HG02981 (cell line): Measurements from ENCODE around the gene KLF5.
"Not testable (repeated sequence)": the region's sequence is repeated elsewhere in the genome, so short reads cannot be mapped to it uniquely, and the experiment has no call there.

ENCODE experiments used
- ATAC-seq: cut with Tn5 transposase; IDR thresholded peaks from one replicate; pipeline ENCODE4 v1.9.1; 2021; ENCODE audit warnings: mild to moderate bottlenecking, moderate library complexity; ENCODE audit not compliant: unreplicated experiment

The KLF5 gene

DNA sequence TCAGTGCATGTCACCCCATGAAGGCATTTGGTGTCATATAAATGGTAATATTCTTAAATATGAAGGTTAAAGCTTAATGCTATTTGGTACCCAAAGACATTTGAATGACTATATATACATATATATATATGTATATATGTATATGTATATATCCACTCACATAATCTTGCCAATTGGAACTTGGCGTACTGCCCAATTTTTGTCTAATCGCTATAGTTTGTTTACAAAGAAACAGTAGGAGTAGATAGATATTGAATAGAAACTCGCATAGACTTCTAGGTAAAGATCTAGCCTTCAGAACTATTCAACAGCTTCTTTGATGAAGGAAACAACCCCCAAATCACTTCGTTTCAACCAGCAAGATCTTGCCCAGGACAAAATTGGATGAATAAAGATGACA, 24.1 kb downstream of the KLF5 start:
- ATAC-seq = no peak

DNA sequence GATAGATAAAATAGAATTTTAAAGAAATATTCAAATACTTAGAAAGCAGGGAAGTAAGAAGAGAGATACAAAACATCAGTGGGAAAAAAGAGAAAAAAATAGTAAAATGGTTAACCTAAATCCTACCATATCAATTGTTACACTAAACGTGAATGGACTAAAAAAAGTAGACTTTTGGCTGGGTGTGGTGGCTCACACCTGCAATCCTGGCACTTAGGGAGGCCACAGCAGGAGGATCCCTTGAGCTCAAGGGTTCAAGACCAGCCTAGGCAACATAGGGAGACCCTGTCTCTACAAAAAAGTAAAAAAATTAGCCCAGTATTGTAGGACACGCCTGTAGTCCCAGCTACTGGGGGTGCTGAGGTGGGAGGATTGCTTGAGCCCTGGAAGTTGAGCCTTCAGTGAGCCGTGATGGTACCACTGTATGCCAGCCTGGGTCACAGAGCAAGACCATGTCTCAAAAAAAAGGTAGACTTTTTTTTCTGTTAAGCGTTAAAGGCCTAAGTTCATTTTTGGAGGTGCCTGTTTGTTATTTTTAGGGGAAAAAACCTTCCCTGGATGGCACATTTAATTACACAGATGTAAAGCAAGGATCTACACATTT, 29.6 kb downstream of the KLF5 start:
- no peak for ATAC-seq

DNA sequence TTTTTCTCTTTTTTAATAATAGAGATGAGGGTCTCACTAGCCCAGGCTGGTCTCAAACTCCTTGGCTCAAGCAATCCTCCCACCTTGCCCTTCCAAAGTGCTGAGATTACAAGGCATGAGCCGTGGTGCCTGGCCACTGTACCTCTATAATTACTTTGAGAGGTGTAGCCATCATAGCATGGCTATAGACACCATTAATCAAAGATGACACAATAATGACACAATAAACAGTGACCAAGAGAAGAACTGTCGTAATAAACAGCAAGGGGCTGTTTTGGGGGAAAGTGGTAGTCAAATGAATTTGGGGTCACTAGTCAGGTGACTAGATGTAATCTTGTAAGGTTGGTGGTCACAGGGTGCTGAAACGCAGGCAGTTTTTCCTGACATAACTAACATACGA, 30.4 kb downstream of the KLF5 start:
- ATAC-seq = no peak

DNA sequence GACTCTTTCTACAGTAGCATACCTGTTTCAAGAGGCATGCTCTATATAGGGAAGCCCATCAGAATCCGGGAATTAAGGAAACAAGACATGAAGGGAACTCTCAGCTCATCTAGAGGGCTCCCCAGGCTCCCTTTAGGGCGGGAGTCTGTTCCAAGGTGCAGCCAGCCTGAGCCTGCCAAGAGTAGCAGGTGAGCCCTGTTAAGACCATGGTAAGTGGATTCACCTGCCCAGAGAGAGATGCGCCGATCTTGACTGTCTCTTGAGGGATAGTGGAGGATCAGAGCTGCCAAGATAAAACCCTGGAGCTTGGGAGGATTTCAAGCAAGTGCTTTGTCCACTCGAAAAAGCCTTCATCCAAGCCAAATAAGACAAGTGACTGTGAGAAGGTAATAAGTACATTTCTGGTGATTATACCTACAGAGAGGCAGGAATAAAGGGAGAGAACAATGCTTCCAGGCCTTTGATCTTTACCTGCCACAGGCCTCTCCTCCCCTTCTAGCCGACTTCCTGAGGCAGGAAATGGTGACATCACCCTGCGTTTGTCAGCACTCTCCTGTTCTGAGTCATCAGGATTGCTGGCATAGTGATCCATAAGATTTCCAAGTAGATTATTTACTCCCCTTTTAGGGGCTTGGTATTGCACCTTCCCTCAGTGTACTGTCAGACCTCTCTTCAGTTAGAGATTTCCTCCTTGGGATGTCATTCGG, 31.5 kb downstream of the KLF5 start:
- ATAC-seq = no peak

DNA sequence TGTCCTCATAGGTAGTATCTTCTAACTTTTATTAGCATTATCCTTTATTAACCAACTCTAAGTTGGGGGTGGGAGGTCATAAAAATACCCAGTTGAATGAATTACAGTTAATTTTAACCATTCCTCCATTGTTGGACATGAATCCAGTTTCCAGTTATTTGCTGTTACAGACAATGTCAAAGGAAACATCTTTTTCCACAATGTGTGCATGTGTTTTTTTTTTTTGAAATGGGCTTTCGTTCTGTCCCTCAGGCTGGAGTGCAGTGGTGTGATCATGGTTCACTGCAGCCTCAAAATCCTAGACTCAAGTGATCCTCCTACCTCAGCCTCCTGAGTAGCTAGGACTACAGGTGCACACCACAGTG, 32.0 kb downstream of the KLF5 start:
- ATAC-seq = no peak

DNA sequence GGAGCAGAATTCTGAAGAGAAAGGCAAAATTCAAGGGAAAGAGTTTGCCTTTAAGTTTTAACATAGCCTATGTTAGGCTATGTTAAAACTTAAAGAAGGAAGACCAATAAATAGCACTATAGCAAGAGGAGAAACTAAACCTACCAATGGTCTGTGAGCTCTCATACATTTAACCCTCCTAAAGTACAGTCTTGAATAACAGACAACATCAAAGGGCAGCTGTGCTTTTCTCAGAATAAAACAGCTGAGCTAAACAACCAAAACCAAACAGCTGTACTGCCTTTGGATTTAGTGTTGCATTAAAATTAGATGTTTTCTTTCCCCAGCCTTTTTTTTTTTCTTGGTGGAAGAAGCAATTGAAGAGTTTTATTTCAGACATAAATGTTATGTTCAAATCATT, 34.0 kb downstream of the KLF5 start:
- ATAC-seq = no peak

DNA sequence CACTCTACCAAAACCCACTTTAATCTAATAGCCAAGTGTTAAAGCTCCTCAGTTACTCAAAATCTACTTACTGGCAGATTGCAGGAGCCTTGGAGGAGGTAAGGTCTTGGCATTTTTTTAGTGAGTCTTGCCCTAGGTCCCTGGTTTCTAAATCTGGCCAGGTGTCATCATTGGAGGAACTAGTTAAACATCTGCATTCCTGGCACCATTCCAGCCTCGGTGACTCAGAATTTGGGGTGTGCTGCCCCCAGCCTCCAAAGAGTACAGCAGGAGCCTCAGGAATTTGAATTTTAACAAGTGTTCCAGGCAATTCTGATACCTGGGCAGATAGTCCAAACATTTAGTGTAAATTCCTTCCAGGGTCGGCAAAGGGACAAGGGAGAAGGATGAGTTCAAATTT, 37.4 kb downstream of the KLF5 start:
- no peak for ATAC-seq

DNA sequence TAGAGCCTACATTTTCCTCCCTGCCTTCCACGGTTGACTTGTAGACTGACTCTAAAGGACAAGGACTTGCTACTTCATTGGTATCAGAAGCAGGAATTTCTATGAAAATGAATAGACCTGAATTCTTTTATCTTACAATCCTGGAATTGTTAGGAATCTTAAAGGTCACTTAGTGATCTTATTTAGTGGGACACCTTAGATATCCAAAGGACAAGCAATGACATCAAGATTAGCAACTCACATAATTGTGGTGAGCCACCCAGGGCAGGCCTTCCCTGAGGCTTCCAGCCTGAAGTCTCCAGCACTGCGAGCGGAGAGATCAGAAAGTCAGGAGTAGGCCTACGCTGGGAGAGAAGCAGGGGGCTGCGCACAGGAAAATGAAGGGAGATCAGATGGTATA, 37.8 kb downstream of the KLF5 start:
- ATAC-seq = no peak

DNA sequence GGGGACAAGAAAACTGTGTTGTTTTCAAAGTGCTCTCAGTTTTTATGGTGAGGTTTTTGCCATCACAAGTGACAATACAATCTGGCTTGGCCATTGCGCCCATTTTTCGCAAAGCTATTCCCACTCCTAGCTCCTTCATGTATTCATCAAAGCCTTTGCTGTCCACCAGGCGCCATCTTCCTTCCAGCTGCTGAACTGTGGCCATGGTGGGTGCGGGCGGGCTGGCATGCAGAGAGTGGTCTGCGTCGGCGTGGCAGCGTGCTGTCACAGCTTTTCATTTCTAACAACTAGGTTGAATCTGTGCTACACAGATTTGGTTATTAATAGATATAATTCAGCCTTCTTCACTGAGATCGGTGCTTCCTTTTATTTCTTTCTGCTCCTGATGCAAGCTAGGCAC, 42.0 kb downstream of the KLF5 start:
- not testable (repeated sequence) for ATAC-seq

DNA sequence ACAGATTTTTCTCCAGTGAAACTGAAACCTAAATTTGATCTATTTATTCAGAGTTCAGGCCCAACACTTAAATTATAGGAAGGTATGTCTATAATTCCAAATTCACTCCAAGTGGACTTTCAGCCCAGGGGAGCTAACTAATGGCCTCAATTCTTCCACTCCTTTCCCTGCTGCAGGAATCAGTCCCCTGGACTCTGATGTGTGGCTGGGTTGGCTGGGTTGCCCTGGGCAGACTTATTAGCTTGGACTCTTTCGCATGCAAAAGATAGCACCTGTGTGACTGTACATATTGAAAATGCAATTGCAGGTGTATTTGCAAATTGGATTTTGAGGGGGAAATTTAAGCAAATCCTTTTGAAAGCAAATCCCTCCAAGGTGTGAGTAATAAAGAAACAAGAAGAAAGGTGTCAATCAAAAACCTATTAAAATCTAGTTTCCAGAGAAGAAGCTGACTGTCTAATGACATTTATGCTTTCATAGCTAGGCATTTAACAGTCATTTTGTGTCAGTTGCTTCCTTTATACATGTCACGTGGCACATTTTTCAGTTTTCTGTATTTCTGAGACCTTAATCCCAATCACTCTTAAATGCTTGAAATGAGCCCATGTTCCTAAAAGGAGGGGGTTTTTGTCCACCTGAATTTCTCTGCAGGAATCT, 42.7 kb downstream of the KLF5 start:
- ATAC-seq = no peak

DNA sequence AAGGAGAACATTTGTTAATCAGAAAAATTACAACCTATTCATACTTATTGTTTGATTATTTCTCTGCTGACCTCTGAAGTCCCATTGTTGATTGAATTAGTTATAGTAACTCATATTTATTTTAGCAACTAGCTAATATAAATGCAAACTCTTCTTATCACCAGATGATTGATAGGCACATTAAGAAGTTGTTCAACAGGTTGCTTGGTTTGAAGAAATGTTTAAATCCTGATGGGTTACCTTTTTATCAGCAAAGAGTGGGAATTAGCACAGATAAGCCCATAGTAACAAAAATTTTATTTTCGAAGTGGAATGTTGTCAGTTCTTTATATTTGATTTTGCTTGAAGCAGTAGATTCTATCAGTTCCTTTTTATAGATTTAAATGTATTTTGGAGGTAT, 44.4 kb downstream of the KLF5 start:
- ATAC-seq = no peak

DNA sequence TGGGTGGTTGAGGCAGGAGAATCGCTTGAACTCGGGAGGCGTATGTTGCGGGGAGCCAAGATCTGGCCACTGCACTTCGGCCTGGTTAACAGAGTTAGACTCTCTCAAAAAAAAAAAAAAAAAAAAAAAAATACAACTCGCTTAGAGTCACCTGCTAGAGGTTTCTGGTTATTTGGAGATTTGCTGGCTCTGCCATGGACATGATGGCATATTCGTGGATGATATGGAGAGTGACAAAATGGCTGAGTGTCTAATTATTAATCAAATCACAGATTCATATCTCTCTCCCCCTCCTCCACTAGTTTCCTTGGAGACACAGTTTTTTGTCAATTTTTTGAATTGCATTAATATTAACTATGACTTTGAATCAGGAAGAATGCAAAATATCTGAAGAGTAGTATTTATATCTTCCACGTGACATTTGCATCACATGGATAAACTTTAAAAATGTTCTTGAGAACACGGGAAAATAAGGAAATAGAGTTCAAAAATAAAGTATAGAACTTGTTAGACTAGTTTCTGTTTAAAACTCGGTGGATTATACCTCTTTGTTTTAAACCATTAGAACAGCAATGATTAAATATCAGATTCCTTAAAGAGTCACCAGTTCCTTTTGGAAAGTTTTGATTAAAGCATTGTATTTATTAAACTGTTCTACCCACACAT, 47.8 kb downstream of the KLF5 start:
- ATAC-seq = no peak

DNA sequence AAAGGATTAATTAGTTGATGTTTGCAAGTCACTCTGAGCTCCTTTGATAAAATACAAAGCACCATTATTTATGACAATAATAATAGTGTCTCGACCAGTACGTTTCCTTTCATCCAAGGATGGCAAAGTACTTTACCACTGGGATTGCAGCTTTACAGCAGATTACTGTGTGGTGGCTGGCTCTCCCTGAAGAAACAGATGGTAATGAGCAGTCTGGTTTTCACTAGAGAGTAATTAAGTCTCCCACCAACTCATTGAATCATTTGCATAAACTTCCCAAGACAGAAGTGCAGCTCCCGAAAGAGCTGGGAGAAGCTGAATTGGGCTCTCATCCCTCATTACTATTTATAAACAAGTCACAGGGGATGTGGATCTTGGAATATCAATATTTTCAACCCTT, 48.7 kb downstream of the KLF5 start:
- no peak for ATAC-seq

DNA sequence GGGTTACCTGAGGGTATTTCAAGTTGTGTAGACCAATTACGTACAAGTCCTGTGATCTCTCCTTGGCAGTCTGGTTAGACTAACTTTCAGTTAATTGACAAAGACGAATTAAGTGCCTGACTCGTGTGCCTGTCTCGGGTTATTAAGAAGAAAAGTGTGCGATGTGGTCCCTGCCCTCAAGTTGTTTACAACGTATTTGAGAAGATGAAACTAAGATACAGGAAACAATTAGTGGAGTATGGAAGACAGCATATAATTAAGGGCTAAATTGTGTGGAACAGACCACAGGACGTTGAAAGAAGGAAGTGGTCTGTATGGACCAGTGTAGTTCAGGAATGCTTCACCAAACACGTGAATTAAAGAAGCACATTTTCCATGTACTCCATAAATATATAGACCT, 49.2 kb downstream of the KLF5 start:
- no peak for ATAC-seq

DNA sequence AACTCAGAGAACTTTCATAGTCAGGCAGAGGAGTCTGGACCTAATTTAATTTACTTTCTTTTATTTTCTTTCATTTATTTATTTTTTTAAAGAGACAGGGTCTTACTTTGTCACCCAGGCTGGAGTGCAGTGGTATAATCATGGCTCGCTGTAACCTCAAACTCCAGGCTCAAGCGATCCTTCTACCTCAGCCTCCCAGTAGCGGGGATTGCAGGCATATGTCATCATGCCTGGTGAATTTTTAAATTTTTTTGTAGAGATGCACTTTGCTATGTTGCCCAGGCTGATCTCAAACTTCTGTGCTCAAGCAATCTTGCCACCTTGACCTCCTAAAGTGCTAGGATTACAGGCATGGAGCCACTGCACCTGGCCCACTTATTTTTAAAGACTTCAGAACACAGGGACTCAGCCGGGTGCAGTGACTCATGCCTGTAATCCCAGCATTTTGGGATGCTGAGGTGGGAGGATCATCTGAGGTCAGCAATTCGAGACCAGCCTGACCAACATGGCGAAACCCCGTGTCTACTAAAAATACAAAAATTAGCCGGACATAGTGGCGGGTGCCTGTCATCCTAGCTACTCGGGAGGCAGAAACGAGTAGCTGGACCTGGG, 50.6 kb downstream of the KLF5 start:
- ATAC-seq = no peak

DNA sequence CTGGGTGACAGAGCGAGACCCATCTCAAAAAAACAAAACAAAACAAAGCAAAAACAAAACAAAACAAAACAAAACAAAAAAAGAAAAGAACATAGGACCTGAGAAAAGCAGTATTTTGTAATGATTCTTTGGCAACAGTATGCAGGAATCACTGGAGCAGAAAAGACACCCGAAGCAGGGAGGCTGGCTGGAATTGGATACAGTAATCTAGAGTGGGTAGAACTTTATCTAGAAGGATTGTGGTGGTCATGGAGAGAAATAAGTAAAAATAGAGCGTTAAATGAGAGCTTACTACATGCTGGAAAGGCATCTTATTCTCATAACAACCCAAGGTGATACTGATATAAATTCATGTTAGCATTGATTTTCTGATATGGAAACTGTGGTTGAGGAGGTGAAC, 51.2 kb downstream of the KLF5 start:
- no peak for ATAC-seq

DNA sequence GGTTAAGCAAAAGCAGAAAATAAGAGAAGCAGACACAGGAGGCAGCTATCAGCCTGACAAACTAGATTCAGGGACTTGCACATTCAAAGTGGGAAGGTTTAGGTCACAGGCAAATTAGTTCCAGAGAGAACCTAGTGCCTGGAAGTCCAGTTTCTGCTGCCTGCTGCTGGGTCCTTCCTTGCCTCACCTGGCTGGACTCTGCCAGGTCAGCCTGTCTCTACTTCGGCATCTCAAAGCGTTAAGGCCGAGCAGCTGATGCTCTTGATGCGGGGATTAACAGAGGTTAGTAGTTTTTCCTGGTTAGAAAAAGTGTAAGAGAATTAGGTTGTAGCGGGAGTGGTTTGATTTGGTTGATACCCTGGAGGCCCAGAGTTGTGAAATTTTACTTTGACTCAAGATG, 52.0 kb downstream of the KLF5 start:
- ATAC-seq = no peak

DNA sequence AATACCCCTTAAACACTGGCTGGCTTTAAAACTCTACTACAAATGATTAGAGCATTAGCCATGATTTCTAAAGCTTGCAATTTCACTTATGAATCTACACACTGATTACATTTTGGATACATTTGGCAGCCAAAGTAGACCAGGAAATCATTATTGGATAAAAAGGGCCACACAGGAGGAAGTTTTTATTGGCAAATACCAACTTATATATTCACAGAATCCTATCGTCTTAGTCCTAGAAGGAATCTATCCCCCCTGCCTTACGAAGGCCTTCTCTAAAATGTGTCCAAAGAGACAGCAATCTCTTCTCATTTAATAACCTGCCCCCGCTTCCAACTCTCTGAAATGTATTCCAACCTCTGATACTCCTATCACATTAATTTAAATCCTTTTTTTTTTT, 52.5 kb downstream of the KLF5 start:
- no peak for ATAC-seq

DNA sequence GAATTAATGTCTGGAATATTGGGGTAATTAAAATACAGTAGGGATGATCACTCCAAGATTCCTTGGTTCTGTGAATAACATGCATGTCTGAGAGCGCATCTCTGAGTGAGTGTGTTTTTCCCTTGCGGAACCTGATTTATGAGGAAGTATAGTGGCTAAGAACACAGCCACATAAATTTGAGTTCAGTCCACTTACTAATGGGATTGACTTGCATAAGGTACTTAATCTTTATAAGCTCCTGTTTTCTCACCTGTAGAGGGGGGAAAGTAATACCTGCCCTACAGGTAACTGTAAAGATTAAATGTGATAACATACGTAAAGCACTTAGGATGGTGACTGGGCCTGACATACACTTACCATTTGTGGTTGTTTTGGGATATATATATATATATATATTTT, 60.8 kb downstream of the KLF5 start:
- no peak for ATAC-seq
